ENCODE measurements around the gene TEDC1. TPM values are rescaled to one million over a fixed set of nuclear protein-coding genes. Genes with fewer than 3 reads are reported as not detected.

TEDC1 gene
- total RNA-seq, 4 donors from 2014 or later: 7.1 to 12.8 (median 7.6) TPM

DNA sequence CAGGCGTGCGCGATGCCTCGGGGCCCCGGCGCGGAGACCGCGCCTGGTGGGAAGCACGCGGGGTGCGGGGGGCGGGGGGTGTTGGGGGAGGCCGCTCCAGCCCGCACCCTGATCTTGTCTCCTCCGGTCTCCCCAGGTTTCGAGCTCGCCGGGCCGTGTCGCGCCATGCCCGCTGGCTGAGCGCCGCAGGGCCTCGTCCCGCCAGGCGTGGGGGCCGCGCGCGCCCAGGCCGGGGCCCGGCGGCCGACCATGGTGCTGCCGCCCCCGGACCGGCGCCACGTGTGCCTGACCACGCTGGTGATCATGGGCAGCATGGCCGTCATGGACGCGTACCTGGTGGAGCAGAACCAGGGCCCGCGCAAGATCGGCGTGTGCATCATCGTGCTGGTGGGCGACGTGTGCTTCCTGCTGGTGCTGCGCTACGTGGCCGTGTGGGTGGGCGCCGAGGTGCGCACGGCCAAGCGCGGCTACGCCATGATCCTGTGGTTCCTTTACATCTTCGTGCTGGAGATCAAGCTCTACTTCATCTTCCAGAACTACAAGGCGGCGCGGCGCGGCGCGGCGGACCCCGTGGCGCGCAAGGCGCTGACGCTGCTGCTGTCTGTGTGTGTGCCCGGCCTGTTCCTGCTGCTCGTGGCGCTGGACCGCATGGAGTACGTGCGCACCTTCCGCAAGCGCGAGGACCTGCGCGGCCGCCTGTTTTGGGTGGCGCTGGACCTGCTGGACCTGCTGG lies 37.7 kb downstream of the TEDC1 start:
- Histone ChIP-seq H3K36me3 (no peaks in the 10 kb centered on the region), H3K4me1 (peaks cover 19 to 40% (median 27%) of the 10 kb centered on the region in 3 donors), H3K9me3 (no peaks in the 10 kb centered on the region), H3K27me3 (peaks cover 0 to 55% (median 9%) of the 10 kb centered on the region in 4 donors), H3K4me3 (peak overlapping the region; percentile 41 to 81 (median 54)), H3K27ac (peak overlapping the region in 1 of 4 donors; percentile 68)
- intact Hi-C loops (cut with DNase I): loop anchor here (5.0 kb wide), 1 partner anchor 161 kb away; no protein-coding TSS in a partner anchor
- TF ChIP-seq, protein P1, sequence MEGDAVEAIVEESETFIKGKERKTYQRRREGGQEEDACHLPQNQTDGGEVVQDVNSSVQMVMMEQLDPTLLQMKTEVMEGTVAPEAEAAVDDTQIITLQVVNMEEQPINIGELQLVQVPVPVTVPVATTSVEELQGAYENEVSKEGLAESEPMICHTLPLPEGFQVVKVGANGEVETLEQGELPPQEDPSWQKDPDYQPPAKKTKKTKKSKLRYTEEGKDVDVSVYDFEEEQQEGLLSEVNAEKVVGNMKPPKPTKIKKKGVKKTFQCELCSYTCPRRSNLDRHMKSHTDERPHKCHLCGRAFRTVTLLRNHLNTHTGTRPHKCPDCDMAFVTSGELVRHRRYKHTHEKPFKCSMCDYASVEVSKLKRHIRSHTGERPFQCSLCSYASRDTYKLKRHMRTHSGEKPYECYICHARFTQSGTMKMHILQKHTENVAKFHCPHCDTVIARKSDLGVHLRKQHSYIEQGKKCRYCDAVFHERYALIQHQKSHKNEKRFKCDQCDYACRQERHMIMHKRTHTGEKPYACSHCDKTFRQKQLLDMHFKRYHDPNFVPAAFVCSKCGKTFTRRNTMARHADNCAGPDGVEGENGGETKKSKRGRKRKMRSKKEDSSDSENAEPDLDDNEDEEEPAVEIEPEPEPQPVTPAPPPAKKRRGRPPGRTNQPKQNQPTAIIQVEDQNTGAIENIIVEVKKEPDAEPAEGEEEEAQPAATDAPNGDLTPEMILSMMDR (IDR thresholded peaks at IDR 0.05): no peak
- TF ChIP-seq POLR2A (IDR thresholded peaks at IDR 0.05): no peak
- no peak for DNase-seq
- 32 to 67% methylated on average over 3 to 14 of the region's 89 CpGs for WGBS, 2 donors

DNA sequence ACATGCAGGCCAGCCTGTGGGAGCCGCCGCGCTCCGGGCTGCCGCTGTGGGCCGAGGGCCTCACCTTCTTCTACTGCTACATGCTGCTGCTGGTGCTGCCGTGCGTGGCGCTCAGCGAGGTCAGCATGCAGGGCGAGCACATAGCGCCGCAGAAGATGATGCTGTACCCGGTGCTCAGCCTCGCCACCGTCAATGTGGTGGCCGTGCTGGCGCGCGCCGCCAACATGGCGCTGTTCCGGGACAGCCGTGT lies 38.2 kb downstream of the TEDC1 start:
- TF ChIP-seq, protein P1 (IDR thresholded peaks at IDR 0.05): no peak
- TF ChIP-seq POLR2A (IDR thresholded peaks at IDR 0.05): no peak
- H3K27me3 ChIP-seq: peaks cover 0 to 56% (median 9%) of the 10 kb centered on the region in 4 donors
- no peaks in the 10 kb centered on the region for H3K9me3 ChIP-seq
- intact Hi-C loops (cut with DNase I): loop anchor here (5.0 kb wide), 1 partner anchor 162 kb away; no protein-coding TSS in a partner anchor
- H3K4me1 ChIP-seq: peaks cover 19 to 40% (median 27%) of the 10 kb centered on the region in 3 donors
- peak overlapping the region in 3 of 4 donors; percentile 52 to 81 (median 57) for H3K4me3 ChIP-seq
- DNase-seq: no peak
- H3K36me3 ChIP-seq: no peaks in the 10 kb centered on the region
- 69% methylated on average over 6 of the region's 24 CpGs; no CpG with 5 or more reads in 1 of the 2 donors for WGBS, 2 donors
- no peak overlapping the region for H3K27ac ChIP-seq

DNA sequence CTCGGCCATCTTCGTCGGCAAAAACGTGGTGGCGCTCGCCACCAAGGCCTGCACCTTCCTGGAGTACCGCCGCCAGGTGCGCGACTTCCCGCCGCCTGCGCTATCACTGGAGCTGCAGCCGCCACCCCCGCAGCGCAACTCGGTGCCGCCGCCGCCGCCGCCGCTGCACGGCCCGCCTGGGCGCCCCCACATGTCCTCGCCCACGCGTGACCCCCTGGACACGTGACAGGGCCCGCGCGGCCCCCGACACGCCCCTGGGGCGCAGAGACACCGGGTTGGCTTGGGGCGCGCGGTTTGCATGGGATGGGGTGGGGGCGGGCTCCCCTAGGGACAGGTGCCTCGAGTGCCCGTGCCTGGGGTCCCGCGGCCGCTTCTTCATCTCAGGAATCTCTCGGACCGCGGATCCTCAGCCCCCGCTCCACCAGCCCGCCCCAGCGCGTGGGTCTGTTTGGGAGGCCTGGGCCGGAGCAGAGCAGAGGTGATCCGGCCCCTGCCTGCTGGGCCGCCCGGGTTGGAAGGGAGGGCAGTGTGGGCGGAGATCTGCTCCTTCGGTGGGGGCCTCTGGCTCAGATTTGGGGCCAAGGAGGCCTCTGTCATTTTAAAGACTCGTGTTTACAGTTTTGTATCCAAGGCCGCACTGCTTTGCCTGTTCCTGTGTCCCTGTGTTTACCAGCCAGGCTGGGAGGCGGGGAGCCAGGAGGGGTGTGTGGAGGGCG lies 38.7 kb downstream of the TEDC1 start:
- H3K27ac ChIP-seq: peak overlapping the region in 2 of 4 donors; percentile 31 to 44
- peaks cover 0 to 61% (median 9%) of the 10 kb centered on the region in 4 donors for H3K27me3 ChIP-seq
- 52 to 80% methylated on average over 1 to 5 of the region's 63 CpGs for WGBS, 2 donors
- H3K4me1 ChIP-seq: peaks cover 19 to 40% (median 27%) of the 10 kb centered on the region in 3 donors
- peak overlapping the region in 3 of 4 donors; percentile 0 to 81 (median 57) for H3K4me3 ChIP-seq
- intact Hi-C loops (cut with DNase I): loop anchor here (5.0 kb wide), 1 partner anchor 162 kb away; no protein-coding TSS in a partner anchor
- H3K9me3 ChIP-seq: no peaks in the 10 kb centered on the region
- TF ChIP-seq, protein P1 (IDR thresholded peaks at IDR 0.05): no peak
- no peak for TF ChIP-seq POLR2A (IDR thresholded peaks at IDR 0.05)
- DNase-seq: no peak
- H3K36me3 ChIP-seq: no peaks in the 10 kb centered on the region

DNA sequence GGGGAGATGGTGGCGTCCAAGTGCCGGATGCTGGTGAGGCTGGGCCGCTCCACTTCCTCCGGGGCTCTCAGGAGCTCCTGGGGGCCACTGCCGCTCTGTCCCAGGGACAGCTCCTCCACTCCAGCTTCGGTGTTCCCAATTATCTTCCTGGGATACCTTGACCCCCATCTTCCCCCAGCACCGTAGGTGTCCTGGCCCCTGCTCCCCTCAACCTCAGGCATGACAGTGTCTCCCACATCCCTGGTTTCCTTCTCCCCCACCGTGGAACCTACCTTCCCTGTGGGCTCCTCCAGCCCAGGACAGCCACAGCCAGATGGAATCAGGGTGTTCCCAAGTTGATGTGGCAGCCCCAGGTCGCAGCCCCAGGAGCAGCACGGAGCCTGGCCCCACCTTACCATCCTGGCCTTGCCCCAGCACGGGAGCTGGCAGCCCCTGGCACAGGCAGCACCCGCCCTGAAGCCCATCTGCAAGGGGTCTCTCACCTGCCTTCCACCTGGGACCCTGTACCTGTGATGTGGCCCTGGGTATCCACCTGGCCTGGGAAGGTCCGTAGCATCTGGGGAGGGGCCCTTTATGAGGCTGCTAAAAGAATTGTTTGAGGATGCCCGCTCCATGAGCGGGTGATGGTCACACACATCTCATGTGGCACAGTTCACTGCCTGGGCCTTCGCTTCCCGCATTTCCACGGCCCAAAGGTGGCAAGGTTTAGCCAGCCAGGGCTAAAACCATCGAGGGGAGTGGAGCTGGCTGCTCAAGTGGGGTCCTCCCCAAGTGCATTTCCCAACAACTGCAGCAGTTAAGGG lies 39.4 kb downstream of the TEDC1 start:
- H3K27ac ChIP-seq: peak overlapping the region in 2 of 4 donors; percentile 31 to 44

More for the DNA sequence above, 39.4 kb downstream of the TEDC1 start:
- Histone ChIP-seq H3K4me1 (peaks cover 19 to 40% (median 27%) of the 10 kb centered on the region in 3 donors), H3K4me3 (peak overlapping the region in 1 of 4 donors; percentile 81), H3K36me3 (no peaks in the 10 kb centered on the region), H3K9me3 (no peaks in the 10 kb centered on the region), H3K27me3 (peaks cover 0 to 59% (median 9%) of the 10 kb centered on the region in 4 donors)
- no peak for DNase-seq
- WGBS, 2 donors: 73 to 81% methylated on average over 2 to 11 of the region's 19 CpGs
- intact Hi-C loops (cut with DNase I): no loop called here
- TF ChIP-seq POLR2A (IDR thresholded peaks at IDR 0.05): no peak
- TF ChIP-seq, protein P1 (IDR thresholded peaks at IDR 0.05): no peak
